ENCODE data around the gene TXNRD2. TPM values are rescaled to one million over a fixed set of nuclear protein-coding genes. Genes with fewer than 3 reads are reported as not detected.
A peak's percentile ranks its signal among the peaks of the same experiment; 100 is the strongest.

The TXNRD2 gene
- total RNA-seq, 6 experiments from 2014 or later, result 35.9 to 47.8 (median 44.3) TPM

DNA sequence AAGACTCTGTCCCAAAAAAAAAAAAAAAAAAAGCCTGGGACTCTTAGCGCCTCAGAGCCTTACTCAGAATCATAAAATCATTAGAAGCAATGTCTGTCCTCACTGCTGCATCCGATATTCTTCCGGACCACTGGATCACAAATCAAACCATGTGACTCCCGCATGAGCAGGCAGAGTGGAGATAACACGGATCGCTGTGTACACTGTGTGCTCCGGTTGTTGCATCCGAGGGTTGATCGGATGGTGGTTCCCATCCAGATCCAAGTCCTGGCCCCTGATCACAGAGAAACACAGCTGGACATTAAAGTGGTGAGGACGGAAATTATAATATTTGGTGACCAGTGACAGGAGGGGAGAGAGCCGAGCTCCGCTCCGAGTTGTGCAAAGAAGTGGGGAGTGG, 9.7 kb upstream of the TXNRD2 start:
- intact Hi-C loops (cut with DNase I), result no loop called here
- no peaks in the 10 kb centered on the region for H3K36me3 ChIP-seq
- 43% methylated on average over 13 of the region's 13 CpGs for WGBS (ENCODE audit: insufficient coverage, low coverage, low lambda C conversion rate, missing lambda C conversion rate)
- no peaks in the 10 kb centered on the region for H3K9me3 ChIP-seq
- no peaks in the 10 kb centered on the region for H3K27me3 ChIP-seq
- H3K4me3 ChIP-seq, result peak overlapping the region in 1 of 3 donors; percentile 5
- ATAC-seq, result peak; percentile 5 to 65 (median 29)
- H3K27ac ChIP-seq, result peak overlapping the region in 1 of 3 donors; percentile 76
- H3K4me1 ChIP-seq, result peaks cover 0 to 34% (median 14%) of the 10 kb centered on the region in 4 donors
- DNase-seq, result peak in 2 of 3 donors; percentile 60 to 71
- no peak for TF ChIP-seq POLR2A (IDR thresholded peaks at IDR 0.05)
- TF ChIP-seq, protein P1, sequence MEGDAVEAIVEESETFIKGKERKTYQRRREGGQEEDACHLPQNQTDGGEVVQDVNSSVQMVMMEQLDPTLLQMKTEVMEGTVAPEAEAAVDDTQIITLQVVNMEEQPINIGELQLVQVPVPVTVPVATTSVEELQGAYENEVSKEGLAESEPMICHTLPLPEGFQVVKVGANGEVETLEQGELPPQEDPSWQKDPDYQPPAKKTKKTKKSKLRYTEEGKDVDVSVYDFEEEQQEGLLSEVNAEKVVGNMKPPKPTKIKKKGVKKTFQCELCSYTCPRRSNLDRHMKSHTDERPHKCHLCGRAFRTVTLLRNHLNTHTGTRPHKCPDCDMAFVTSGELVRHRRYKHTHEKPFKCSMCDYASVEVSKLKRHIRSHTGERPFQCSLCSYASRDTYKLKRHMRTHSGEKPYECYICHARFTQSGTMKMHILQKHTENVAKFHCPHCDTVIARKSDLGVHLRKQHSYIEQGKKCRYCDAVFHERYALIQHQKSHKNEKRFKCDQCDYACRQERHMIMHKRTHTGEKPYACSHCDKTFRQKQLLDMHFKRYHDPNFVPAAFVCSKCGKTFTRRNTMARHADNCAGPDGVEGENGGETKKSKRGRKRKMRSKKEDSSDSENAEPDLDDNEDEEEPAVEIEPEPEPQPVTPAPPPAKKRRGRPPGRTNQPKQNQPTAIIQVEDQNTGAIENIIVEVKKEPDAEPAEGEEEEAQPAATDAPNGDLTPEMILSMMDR (IDR thresholded peaks at IDR 0.05), result no peak

DNA sequence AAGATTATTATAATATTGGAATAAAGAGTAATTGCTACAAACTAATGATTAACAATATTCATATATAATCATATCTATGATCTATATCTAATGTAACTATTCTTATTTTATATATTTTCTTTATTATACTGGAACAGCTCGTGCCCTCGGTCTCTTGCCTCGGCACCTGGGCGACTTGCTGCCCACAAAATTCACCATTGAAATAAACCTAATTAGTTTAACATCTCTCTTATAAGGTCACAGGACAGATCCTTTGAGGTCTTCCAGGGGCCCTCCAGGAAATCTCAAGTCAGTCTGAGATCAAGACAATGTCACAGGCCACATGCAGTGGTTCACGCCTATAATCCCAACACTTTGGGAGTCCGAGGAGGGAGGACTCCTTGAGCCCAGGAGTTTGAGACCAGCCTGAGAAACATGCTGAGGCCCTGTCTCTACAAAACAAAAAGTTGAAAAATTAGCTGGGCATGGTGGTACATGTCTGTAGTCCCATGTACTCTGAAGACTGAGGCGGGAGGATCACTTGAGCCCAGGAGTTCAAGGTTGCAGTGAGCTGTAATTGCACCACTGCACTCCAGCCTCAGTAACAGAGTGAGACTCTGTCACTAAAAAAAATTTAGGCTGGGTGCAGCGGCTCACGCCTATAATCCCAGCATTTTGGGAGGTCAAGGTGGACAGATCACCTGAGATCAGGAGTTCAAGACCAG, 6.6 kb upstream of the TXNRD2 start:
- Histone ChIP-seq H3K4me1 (peaks cover 0 to 28% (median 13%) of the 10 kb centered on the region in 4 donors), H3K4me3 (no peak overlapping the region), H3K27me3 (no peaks in the 10 kb centered on the region), H3K36me3 (no peaks in the 10 kb centered on the region), H3K9me3 (no peaks in the 10 kb centered on the region), H3K27ac (peak overlapping the region in 2 of 3 donors; percentile 9 to 15)
- DNase-seq (peak in 1 of 3 donors; percentile 16), ATAC-seq (no peak)
- TF ChIP-seq, protein P1 (IDR thresholded peaks at IDR 0.05), result no peak
- no peak for TF ChIP-seq POLR2A (IDR thresholded peaks at IDR 0.05)
- intact Hi-C loops (cut with DNase I), result no loop called here
- 71% methylated on average over 8 of the region's 9 CpGs for WGBS (ENCODE audit: insufficient coverage, low coverage, low lambda C conversion rate, missing lambda C conversion rate)

DNA sequence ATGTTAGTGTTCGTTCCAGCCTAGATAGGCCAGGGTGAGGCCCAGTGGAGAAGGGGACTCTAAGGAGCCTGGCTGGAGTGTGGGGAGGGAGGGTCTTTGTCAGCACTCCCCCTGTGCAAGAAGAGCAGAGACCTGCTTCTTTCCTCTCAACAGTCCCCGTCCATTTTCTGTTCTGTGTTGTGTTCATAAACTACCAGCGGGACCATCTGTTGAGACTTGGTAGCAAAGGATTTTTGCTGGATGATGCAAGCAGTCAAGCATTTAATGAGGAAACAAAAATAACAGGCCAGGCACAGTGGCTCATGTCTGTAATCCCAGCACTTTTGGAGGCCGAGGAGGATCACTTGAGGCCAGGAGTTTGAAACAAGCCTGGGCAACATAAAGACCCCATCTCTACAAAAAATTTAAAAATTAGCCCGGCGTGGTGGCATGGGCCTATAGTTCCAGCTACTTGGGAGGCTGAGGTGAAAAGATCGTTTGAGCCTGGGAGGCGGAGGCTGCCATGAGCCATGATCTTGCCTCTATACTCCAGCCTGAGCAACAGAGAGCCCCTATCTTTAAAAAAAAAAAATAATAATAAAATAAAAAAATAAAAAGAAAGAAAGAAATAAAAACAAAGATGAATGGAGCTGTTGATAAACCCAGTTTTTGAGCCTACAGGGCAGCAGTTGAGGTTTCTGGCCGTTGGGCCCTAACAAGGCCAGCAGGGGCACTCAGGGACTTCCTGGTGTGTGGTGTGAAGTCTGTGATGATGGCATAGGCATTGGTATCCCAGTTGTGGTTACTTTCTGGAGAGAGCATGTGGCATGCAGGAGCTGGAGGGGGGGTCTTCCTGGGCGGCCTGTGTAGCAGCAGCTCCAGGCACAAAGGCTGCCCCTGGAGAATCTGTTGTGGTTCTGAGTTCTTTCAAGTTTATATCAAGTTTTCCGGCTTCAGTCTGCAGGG, 1.7 kb upstream of the TXNRD2 start:
- ATAC-seq (peak in 1 of 4 donors; percentile 42), DNase-seq (peak in 1 of 3 donors; percentile 32)
- peak overlapping the region; percentile 88 to 96 (median 93) for H3K27ac ChIP-seq
- WGBS (ENCODE audit: insufficient coverage, low coverage, low lambda C conversion rate, missing lambda C conversion rate), result 56% methylated on average over 9 of the region's 11 CpGs
- H3K4me1 ChIP-seq, result peaks cover 0 to 39% (median 12%) of the 10 kb centered on the region in 4 donors
- H3K4me3 ChIP-seq, result peak overlapping the region in 1 of 3 donors; percentile 75
- TF ChIP-seq, protein P1 (IDR thresholded peaks at IDR 0.05), result no peak
- peak; percentile 56 for TF ChIP-seq POLR2A (IDR thresholded peaks at IDR 0.05)
- intact Hi-C loops (cut with DNase I), result no loop called here
- no peaks in the 10 kb centered on the region for H3K27me3 ChIP-seq
- H3K36me3 ChIP-seq, result no peaks in the 10 kb centered on the region
- no peaks in the 10 kb centered on the region for H3K9me3 ChIP-seq

DNA sequence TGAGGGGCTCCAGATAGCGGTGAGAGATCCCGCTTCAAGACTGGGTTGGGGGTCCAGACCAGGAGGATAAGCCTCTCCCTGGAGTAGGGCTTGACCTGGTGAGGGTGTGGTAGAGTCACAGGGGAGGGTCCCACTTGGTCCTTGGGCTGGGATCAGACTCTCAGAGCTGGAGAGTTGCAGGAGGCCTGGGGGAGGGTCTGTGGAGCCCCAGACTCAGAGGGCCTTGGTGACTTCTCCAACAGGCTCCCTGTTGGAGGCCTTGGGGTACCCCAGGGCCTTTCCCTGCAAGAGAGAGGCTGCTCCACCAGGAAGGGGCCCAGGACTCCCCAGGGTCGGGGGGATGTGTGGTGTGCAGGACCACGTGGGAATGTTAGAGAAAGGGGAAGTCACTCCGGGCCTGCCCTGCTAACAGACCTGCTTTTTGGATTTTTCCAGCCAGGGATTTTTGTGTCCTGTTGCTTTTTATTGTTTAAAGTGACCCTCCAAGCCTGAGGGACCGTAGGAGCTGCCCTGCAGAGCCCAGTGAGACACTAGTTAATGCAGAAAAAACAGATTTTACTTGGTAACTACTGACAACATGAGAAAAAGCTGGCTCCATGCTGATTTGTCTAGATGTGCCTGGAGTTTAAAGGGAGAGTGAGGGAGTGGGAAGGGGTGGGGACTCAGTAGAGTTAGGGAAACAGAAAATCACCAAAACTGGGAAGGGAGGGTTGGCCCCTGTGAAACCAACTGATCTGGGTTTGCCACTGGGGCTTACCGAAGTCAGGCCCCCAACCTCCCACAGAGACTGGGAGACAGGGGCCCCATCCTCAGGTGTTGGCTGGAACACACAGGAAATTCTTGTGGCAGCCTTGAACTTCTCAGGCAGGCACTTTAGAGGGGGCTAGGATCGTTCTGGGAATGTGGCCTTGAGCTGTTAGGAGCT, 801 bp upstream of the TXNRD2 start:
- ATAC-seq (peak; percentile 26 to 55 (median 32)), DNase-seq (peak in 2 of 3 donors; percentile 48 to 55)
- intact Hi-C loops (cut with DNase I), result no loop called here
- 0% methylated on average over 6 of the region's 8 CpGs for WGBS (ENCODE audit: insufficient coverage, low coverage, low lambda C conversion rate, missing lambda C conversion rate)
- Histone ChIP-seq H3K27me3 (no peaks in the 10 kb centered on the region), H3K9me3 (no peaks in the 10 kb centered on the region), H3K4me1 (peaks cover 0 to 44% (median 15%) of the 10 kb centered on the region in 4 donors), H3K36me3 (no peaks in the 10 kb centered on the region), H3K27ac (peak overlapping the region; percentile 88 to 96 (median 93)), H3K4me3 (peak overlapping the region; percentile 75 to 94 (median 91))
- no peak for TF ChIP-seq POLR2A (IDR thresholded peaks at IDR 0.05)
- TF ChIP-seq, protein P1 (IDR thresholded peaks at IDR 0.05), result no peak

Measured in right lobe of liver (tissue), 6 donors.